Keratinocyte (primary cell): Measurements from ENCODE around the gene MSI2. TPM values are rescaled to one million over a fixed set of nuclear protein-coding genes. Genes with fewer than 3 reads are reported as not detected.

Source experiments
- DNase-seq: peaks from one replicate; pipeline ENCODE4 v3.0.0-alpha.2; 2011; ENCODE audit warnings: low read depth, missing footprints, low spot score
- FAIRE-seq: peaks from 2 replicates; lab custom pipeline; 2011; peaks lifted over from hg19 to GRCh38; lab: Jason Lieb, UNC
- H2AFZ ChIP-seq: 2 replicates; pipeline ENCODE4 v1.6.0; 2012; ENCODE audit warnings: low read length, control low read depth, inconsistent platforms; ENCODE audit not compliant: control insufficient read depth
- H3K27ac ChIP-seq: 2 replicates; pipeline ENCODE4 v1.5.1; 2011; ENCODE audit warnings: low read length; ENCODE audit not compliant: control insufficient read depth, insufficient read depth
- H3K27me3 ChIP-seq: 3 replicates; pipeline ENCODE4 v1.6.0; 2011; ENCODE audit warnings: low read length; ENCODE audit not compliant: control insufficient read depth, insufficient read depth; ENCODE audit errors: extremely low read depth
- H3K36me3 ChIP-seq, 2 experiments: 2 replicates in 1 of 2; 3 replicates in 1 of 2; pipeline ENCODE4 v1.5.1; 2011; ENCODE audit warnings: low read length in 2 of 2, mild to moderate bottlenecking in 1 of 2; ENCODE audit not compliant: control insufficient read depth in 2 of 2, insufficient read depth in 2 of 2; ENCODE audit errors: extremely low read depth in 1 of 2
- H3K4me1 ChIP-seq: 3 replicates; pipeline ENCODE4 v1.5.1; 2011; ENCODE audit warnings: low read length; ENCODE audit not compliant: control insufficient read depth, insufficient read depth; ENCODE audit errors: extremely low read depth
- H3K4me2 ChIP-seq: 3 replicates; pipeline ENCODE4 v1.6.0; 2011; ENCODE audit warnings: low read depth, low read length; ENCODE audit not compliant: control insufficient read depth, insufficient read depth; ENCODE audit errors: extremely low read depth
- H3K4me3 ChIP-seq, 3 experiments: fragments of 200-600 bp in 1 of 3; sonication (generic) in 1 of 3; 2 replicates in 2 of 3; 3 replicates in 1 of 3; pipeline ENCODE4 v1.5.1; 2011 to 2016; ENCODE audit warnings: low read length in 3 of 3, mild to moderate bottlenecking in 3 of 3, control low read depth in 2 of 3, inconsistent platforms in 1 of 3, low read depth in 1 of 3, mixed read lengths in 1 of 3, mixed run types in 1 of 3, moderate library complexity in 1 of 3; ENCODE audit not compliant: control insufficient read depth in 2 of 3, insufficient read depth in 2 of 3; ENCODE audit errors: extremely low read depth in 1 of 3
- H3K79me2 ChIP-seq: 2 replicates; pipeline ENCODE4 v1.6.0; 2012; ENCODE audit warnings: low read length; ENCODE audit not compliant: control insufficient read depth, insufficient read depth
- H3K9ac ChIP-seq: 3 replicates; pipeline ENCODE4 v1.6.0; 2011; ENCODE audit warnings: low read length; ENCODE audit not compliant: control insufficient read depth, insufficient read depth; ENCODE audit errors: extremely low read depth
- H3K9me1 ChIP-seq: 3 replicates; pipeline ENCODE4 v1.6.0; 2011; ENCODE audit warnings: low read length; ENCODE audit not compliant: control insufficient read depth, insufficient read depth; ENCODE audit errors: extremely low read depth
- H3K9me3 ChIP-seq: 2 replicates; pipeline ENCODE4 v1.5.1; 2012; ENCODE audit warnings: low read depth, low read length; ENCODE audit not compliant: control insufficient read depth
- H4K20me1 ChIP-seq: 3 replicates; pipeline ENCODE4 v1.6.0; 2011; ENCODE audit warnings: low read length; ENCODE audit not compliant: control insufficient read depth, insufficient read depth; ENCODE audit errors: extremely low read depth
- CTCF ChIP-seq, 3 experiments: IDR thresholded peaks in 1 of 3; conservative IDR thresholded peaks in 1 of 3; optimal IDR thresholded peaks in 1 of 3; 2 replicates in 2 of 3; 3 replicates in 1 of 3; pipeline versions ENCODE3 to v1.5.1; 2011; ENCODE audit warnings: low read length in 3 of 3, mild to moderate bottlenecking in 3 of 3, moderate library complexity in 2 of 3, control low read depth in 1 of 3, inconsistent platforms in 1 of 3; ENCODE audit not compliant: insufficient read depth in 2 of 3; ENCODE audit errors: extremely low read depth in 1 of 3
- EZH2 ChIP-seq: IDR thresholded peaks from one replicate; pipeline ENCODE4 v1.6.1; 2012; ENCODE audit warnings: inconsistent platforms, mild to moderate bottlenecking, low read length, moderate library complexity
- dilution Hi-C: fragments of 300-500 bp; cut with MboI; formaldehyde crosslinking; loops from one replicate; pipeline ENCODE4 v1.7.0; 2020; ENCODE audit warnings: low sequenced_read_pairs; ENCODE audit not compliant: extremely low pct_ligation_motif_present
- polyA plus RNA-seq, 5 experiments: library from polyadenylated mRNA; depleted of rRNA in 3 of 5; stranded (reverse) in 3 of 5; stranded (forward) in 1 of 5; unstranded in 1 of 5; fragments of >200 nt; gene quantifications; 1 replicate in 1 of 5; 2 replicates in 3 of 5; 3 replicates in 1 of 5; pipeline versions ENCODE4 v1.2.1 to v1.2.3, GENCODE V29; 2011 to 2012; ENCODE audit warnings: missing spikeins in 2 of 5, low read depth in 1 of 5, low replicate concordance in 1 of 5

The MSI2 gene
- polyA plus RNA-seq, 1 donor (not counting 4 experiments of a cell fraction or from before 2014, with no cell fraction given), result 22.3 TPM

DNA sequence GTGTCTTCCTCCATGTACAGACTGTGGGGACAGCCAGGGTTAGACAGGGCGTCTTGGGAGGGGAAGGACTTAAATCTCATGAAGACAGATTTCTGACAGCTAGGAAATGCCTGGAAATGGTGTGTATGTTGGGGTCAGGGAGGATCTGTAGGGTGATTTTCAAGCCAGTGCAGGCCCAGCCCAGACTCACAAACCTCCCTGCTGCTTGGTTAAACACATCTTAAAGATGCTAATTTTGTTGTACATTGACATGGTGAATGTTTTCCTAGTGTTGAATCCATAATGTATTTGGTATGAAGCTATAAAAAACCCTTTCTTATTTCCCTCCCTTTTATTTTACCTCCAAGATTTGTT, 250.4 kb downstream of the MSI2 start:
- Histone ChIP-seq H2AFZ (no peak overlapping the region), H3K9me3 (no peaks in the 10 kb centered on the region), H3K79me2 (no peaks in the 10 kb centered on the region), H3K36me3 (no peaks in the 10 kb centered on the region), H4K20me1 (no peaks in the 10 kb centered on the region), H3K4me3 (no peak overlapping the region), H3K27me3 (no peaks in the 10 kb centered on the region), H3K27ac (no peak overlapping the region), H3K9ac (no peak overlapping the region), H3K4me1 (no peaks in the 10 kb centered on the region), H3K4me2 (no peak overlapping the region), H3K9me1 (peaks cover 2% of the 10 kb centered on the region)
- dilution Hi-C loops, result no loop called here
- no peak for TF ChIP-seq CTCF (optimal IDR thresholded peaks at IDR 0.05 in 1 of 3, IDR thresholded peaks at IDR 0.05 in 1 of 3, conservative IDR thresholded peaks at IDR 0.05 in 1 of 3; ENCODE audit: extremely low read depth in 1 of 3, insufficient read depth in 2 of 3, low read length in 3 of 3)
- TF ChIP-seq EZH2, result no peak
- DNase-seq, result no peak
- FAIRE-seq, result no peak

DNA sequence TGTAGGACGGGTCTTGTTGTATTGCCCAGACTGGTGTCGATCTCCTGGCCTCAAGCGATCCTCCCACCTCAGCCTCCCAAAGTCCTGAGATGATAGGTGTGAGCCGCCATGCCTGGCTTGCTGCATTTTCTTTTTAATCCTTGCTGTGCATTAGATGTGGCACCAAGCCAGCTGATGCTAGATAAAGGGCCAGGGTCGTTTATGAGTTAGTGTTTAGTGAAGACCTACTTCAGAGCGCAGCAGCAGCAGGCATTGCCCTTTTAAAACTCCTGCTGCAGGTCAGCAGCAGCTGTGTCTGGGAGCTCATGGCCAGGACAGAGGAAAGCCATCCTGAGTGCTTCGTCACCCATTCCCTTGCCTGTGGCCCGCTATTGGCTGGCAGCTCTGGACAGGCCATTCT, 251.5 kb downstream of the MSI2 start:
- H3K9ac ChIP-seq, result no peak overlapping the region
- H4K20me1 ChIP-seq, result no peaks in the 10 kb centered on the region
- no peak overlapping the region for H3K27ac ChIP-seq
- dilution Hi-C loops, result no loop called here
- H2AFZ ChIP-seq, result no peak overlapping the region
- H3K9me3 ChIP-seq, result no peaks in the 10 kb centered on the region
- H3K4me2 ChIP-seq, result no peak overlapping the region
- H3K27me3 ChIP-seq, result no peaks in the 10 kb centered on the region
- H3K79me2 ChIP-seq, result no peaks in the 10 kb centered on the region
- TF ChIP-seq EZH2 (no peak), CTCF (optimal IDR thresholded peaks at IDR 0.05 in 1 of 3, IDR thresholded peaks at IDR 0.05 in 1 of 3, conservative IDR thresholded peaks at IDR 0.05 in 1 of 3; ENCODE audit: extremely low read depth in 1 of 3, insufficient read depth in 2 of 3, low read length in 3 of 3) (no peak)
- FAIRE-seq (no peak), DNase-seq (no peak)
- no peak overlapping the region for H3K4me3 ChIP-seq
- no peaks in the 10 kb centered on the region for H3K4me1 ChIP-seq
- H3K36me3 ChIP-seq, result no peaks in the 10 kb centered on the region
- H3K9me1 ChIP-seq, result peaks cover 2% of the 10 kb centered on the region
